Myocyte (in vitro differentiated cells): ENCODE measurements around the gene STAM. TPM values are rescaled to one million over a fixed set of nuclear protein-coding genes. Genes with fewer than 3 reads are reported as not detected.
"Not testable (repeated sequence)": the region's sequence is repeated elsewhere in the genome, so short reads cannot be mapped to it uniquely, and the experiment has no call there.

Source experiments
- DNase-seq: peaks from one replicate; pipeline ENCODE4 v3.0.0-alpha.2; 2012; ENCODE audit warnings: low read depth
- polyA plus RNA-seq: library from polyadenylated mRNA; unstranded; fragments of >200 nt; gene quantifications from one replicate; pipeline ENCODE4 v1.2.1, GENCODE V29; 2012; ENCODE audit warnings: missing spikeins
- total RNA-seq: library from RNA; depleted of rRNA; stranded (reverse); fragments of >200 nt; gene quantifications from 2 replicates; pipeline ENCODE4 v1.2.3, GENCODE V29; 2014

The STAM gene
- total RNA-seq, result 75.2 and 77.6 TPM in 2 replicates
- 32.2 TPM for polyA plus RNA-seq

GRCh38 chr10:17643755-17644484, at the start of gene STAM:
Gene STAM, plus strand, starts transcription at chr10:17644151. Its CDS starts 189 bp downstream, at chr10:17644340.
- DNase-seq, result peak; percentile 94

- no peak for DNase-seq
Measured at GRCh38 chr10:17597386-17597785, 46.6 kb upstream of the STAM start.

- peak; percentile 39 for DNase-seq
Measured at GRCh38 chr10:17599089-17599488, 44.9 kb upstream of the STAM start.

GRCh38 chr10:17605936-17606335, 38.0 kb upstream of the STAM start:
- no peak for DNase-seq

GRCh38 chr10:17606547-17607040, 37.4 kb upstream of the STAM start:
- DNase-seq, result no peak

GRCh38 chr10:17607060-17607459, 36.9 kb upstream of the STAM start:
- no peak for DNase-seq

GRCh38 chr10:17607603-17608332, 36.2 kb upstream of the STAM start:
- peak; percentile 62 for DNase-seq

- DNase-seq, result no peak
Measured at GRCh38 chr10:17609523-17610079, 34.4 kb upstream of the STAM start.

- peak; percentile 89 for DNase-seq
Measured at GRCh38 chr10:17616403-17617030, 27.4 kb upstream of the STAM start.

- peak; percentile 86 for DNase-seq
Measured at GRCh38 chr10:17617031-17617911, 26.7 kb upstream of the STAM start, which contains the start of gene HACD1. Gene HACD1, minus strand, starts transcription at chr10:17617374. Its CDS starts 35 bp downstream, at chr10:17617339.

GRCh38 chr10:17622061-17622460, 21.9 kb upstream of the STAM start:
- DNase-seq, result no peak

- no peak for DNase-seq
Measured at GRCh38 chr10:17624996-17625395, 19.0 kb upstream of the STAM start.

- DNase-seq, result no peak
Measured at GRCh38 chr10:17626656-17627055, 17.3 kb upstream of the STAM start.

- DNase-seq, result not testable (repeated sequence)
Measured at GRCh38 chr10:17632590-17632989, 11.4 kb upstream of the STAM start.

- DNase-seq, result no peak
Measured at GRCh38 chr10:17633353-17633752, 10.6 kb upstream of the STAM start.

- no peak for DNase-seq
Measured at GRCh38 chr10:17637869-17638268, 6.1 kb upstream of the STAM start.

- no peak for DNase-seq
Measured at GRCh38 chr10:17640331-17640816, 3.6 kb upstream of the STAM start.

- peak; percentile 98 for DNase-seq
Measured at GRCh38 chr10:17643339-17643754, 604 bp upstream of the STAM start.

- DNase-seq, result peak; percentile 73
Measured at GRCh38 chr10:17644485-17644943, 563 bp downstream of the STAM start.
